ENCODE measurements around the gene SH3BP2. TPM values are rescaled to one million over a fixed set of nuclear protein-coding genes. Genes with fewer than 3 reads are reported as not detected.
A peak's percentile ranks its signal among the peaks of the same experiment; 100 is the strongest.

Gene SH3BP2
- total RNA-seq, 1 donor from 2014 or later = 39.1 TPM

DNA sequence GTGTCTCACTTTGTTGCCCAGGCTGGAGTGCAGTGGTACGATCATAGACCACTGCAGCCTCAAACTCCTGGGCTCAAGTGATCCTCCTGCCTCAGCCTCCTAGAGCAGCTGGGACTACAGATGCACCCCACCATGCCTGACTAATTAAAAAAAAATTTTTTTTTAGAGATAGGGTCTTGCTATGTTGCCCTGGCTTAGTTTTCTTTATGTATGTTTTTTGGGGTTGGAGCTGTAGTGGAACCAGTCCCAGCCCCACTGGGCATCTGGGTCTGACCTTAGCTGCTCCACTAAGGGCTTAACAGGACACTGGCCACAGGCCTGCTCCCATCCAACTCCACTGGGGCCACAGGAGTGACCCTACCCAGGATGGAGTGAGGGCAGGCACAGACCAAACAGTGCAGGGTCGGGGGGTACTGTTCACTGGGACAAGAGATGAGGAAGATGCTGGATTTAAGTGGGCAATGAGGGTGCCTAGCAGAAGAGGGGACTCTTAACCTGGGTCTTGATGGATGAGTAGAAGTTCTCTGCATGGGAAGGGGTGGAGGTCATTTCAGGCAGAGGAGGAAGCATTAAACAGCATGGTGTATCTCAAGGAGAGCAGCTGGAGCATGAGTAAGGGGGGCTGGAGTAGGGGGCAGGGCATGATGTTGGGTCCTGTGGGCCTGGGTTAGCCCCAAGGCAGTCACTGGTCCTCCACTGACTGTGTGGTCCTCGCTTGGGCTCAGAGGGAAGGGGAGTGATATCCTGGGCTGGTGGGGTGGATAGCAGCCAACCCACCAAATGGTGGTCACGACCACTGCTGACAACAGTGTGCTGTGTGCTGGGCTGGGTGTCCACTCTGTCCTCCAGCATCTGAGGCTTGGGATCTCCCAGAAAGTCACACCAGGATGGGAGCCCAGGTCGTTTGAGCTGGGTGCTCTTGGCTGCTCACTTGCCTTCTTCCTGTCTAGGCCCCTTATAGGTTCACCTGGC is 26.6 kb downstream of the SH3BP2 start:
- no peak overlapping the region for H3K27ac Mint-ChIP-seq (ENCODE audit: unreplicated experiment)

DNA sequence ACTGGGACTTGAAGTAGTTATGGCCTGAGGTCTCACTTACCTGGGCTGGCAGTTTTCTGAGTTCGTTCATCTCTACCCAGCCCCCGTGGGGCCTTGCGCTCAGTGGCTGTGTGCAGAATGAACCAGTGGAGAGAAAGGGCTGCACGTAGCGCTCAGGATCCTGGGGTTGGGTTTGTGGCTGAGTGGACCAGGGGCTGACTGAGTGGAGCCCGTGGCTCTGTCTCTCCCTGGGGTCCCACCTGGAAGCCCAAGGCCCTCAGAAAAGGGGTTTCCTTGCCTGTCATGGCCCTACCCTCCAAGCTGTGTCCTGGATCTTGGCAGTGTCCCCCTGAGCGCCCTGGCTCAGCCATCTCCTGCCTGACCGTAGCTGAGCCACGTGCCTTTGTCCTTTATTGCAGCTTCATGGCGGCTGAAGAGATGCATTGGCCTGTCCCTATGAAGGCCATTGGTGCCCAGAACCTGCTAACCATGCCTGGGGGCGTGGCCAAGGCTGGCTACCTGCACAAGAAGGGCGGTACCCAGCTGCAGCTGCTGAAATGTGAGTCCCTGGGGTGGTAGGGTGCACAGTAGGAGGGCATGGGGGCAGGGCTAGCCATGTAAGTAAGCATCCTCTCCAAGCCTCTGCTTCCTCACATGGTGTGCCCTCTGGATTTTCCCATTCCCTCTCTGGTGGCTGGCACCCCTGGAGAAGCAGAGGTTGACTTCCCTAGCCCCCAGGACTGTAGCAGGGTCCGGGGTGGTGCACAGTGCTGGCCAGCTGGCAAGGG is 27.5 kb downstream of the SH3BP2 start:
- no peaks in the 10 kb centered on the region for H3K27me3 Mint-ChIP-seq (ENCODE audit: low read depth)
- H3K36me3 Mint-ChIP-seq (ENCODE audit: low read depth) = peaks cover 9% of the 10 kb centered on the region
- DNase-seq (ENCODE audit: low read depth, low spot score) = no peak
- H3K4me3 Mint-ChIP-seq = peak overlapping the region; percentile 79
- peaks cover 9% of the 10 kb centered on the region for H3K9me3 Mint-ChIP-seq
- peaks cover 11% of the 10 kb centered on the region for H3K4me1 Mint-ChIP-seq
- TF ChIP-seq, protein P1, sequence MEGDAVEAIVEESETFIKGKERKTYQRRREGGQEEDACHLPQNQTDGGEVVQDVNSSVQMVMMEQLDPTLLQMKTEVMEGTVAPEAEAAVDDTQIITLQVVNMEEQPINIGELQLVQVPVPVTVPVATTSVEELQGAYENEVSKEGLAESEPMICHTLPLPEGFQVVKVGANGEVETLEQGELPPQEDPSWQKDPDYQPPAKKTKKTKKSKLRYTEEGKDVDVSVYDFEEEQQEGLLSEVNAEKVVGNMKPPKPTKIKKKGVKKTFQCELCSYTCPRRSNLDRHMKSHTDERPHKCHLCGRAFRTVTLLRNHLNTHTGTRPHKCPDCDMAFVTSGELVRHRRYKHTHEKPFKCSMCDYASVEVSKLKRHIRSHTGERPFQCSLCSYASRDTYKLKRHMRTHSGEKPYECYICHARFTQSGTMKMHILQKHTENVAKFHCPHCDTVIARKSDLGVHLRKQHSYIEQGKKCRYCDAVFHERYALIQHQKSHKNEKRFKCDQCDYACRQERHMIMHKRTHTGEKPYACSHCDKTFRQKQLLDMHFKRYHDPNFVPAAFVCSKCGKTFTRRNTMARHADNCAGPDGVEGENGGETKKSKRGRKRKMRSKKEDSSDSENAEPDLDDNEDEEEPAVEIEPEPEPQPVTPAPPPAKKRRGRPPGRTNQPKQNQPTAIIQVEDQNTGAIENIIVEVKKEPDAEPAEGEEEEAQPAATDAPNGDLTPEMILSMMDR (conservative IDR thresholded peaks at IDR 0.05) = no peak
- no peak overlapping the region for H3K27ac Mint-ChIP-seq (ENCODE audit: unreplicated experiment)

More for the DNA sequence above, 26.6 kb downstream of the SH3BP2 start:
- H3K4me3 Mint-ChIP-seq = peak overlapping the region; percentile 84
- TF ChIP-seq, protein P1 (conservative IDR thresholded peaks at IDR 0.05) = no peak
- H3K9me3 Mint-ChIP-seq = peaks cover 9% of the 10 kb centered on the region
- peaks cover 7% of the 10 kb centered on the region for H3K36me3 Mint-ChIP-seq (ENCODE audit: low read depth)
- peaks cover 11% of the 10 kb centered on the region for H3K4me1 Mint-ChIP-seq
- no peaks in the 10 kb centered on the region for H3K27me3 Mint-ChIP-seq (ENCODE audit: low read depth)
- DNase-seq (ENCODE audit: low read depth, low spot score) = no peak

DNA sequence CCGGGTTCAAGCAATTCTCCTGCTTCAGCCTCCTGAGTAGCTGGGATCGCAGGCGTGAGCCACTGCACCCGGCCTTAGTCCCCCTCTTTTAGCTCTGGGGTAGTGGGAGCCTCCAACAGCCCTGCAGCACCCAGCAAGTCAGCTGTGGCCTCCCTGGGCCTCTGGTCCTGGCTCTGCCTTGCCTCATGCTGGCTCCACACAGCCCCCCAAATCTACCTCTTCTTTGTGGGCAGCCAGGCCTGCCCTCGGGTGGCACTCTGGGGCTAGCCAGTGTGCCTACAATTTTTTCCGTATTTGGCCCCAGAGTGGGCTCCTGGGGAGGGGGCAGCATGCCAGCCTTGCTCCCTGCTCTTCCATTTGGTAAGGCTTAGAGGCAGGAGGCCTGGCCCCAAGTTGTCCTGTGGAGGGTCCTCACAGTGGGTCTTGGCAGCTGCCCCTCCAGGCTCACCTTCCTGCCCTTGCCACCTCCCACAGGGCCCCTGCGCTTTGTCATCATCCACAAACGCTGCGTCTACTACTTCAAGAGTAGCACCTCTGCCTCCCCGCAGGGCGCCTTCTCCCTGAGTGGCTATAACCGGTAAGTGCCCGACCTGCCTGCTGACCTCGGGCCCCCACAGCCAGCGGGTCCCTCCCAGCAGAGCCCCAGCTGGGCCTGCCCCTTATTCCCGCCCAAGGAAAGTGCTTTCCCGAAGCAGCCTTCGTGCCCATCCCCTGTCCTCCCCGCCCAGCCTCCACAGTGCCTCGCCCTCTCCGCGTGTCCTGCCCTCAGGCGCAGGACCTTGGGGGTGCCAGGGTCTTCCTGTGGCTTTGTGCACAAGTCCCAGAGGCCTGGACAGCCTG is 29.8 kb downstream of the SH3BP2 start:
- Mint-ChIP-seq H3K27me3 (ENCODE audit: low read depth) (no peaks in the 10 kb centered on the region), H3K4me1 (peaks cover 6% of the 10 kb centered on the region), H3K27ac (ENCODE audit: unreplicated experiment) (peak overlapping the region; percentile 78), H3K9me3 (no peaks in the 10 kb centered on the region), H3K4me3 (no peak overlapping the region), H3K36me3 (ENCODE audit: low read depth) (peaks cover 14% of the 10 kb centered on the region)
- TF ChIP-seq, protein P1 (conservative IDR thresholded peaks at IDR 0.05) = no peak
- DNase-seq (ENCODE audit: low read depth, low spot score) = no peak

DNA sequence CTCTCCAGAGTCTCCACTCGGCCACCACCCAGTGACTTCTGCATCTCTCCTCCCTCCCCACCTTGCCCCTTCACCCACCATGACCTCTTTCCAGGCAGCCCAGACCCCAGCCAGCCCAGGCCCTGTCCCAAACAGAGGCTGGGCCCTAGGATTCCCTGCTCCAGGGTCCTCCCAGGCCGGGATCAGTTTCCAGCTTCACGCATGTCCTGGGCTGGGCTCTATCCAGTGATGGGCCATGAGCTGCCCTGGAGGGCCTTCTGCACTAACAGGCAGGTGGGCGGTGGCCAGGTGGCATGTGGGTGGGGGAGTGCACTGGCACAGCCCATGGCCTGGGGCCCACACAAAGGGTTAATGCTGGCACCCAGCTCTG is 30.4 kb downstream of the SH3BP2 start:
- peaks cover 6% of the 10 kb centered on the region for H3K4me1 Mint-ChIP-seq
- H3K27ac Mint-ChIP-seq (ENCODE audit: unreplicated experiment) = no peak overlapping the region
- H3K27me3 Mint-ChIP-seq (ENCODE audit: low read depth) = no peaks in the 10 kb centered on the region
- H3K9me3 Mint-ChIP-seq = no peaks in the 10 kb centered on the region
- DNase-seq (ENCODE audit: low read depth, low spot score) = no peak
- H3K4me3 Mint-ChIP-seq = no peak overlapping the region
- TF ChIP-seq, protein P1 (conservative IDR thresholded peaks at IDR 0.05) = no peak
- peaks cover 14% of the 10 kb centered on the region for H3K36me3 Mint-ChIP-seq (ENCODE audit: low read depth)
